Naive thymus-derived CD4-positive, alpha-beta T cell (primary cell): ENCODE measurements around the gene HOXB4. TPM values are rescaled to one million over a fixed set of nuclear protein-coding genes. Genes with fewer than 3 reads are reported as not detected.

Experiments used
- ATAC-seq: fragments of 150-1000 bp; cut with Tn5 transposase; 2 replicates; pipeline ENCODE4 v1.10.0; 2021; ENCODE audit warnings: mild to moderate bottlenecking, moderate library complexity
- CTCF ChIA-PET: fragments of 350-600 bp; sonication (Branson Sonifier 250); formaldehyde crosslinking; loops from one replicate; lab custom pipeline; 2021; ENCODE audit warnings: antibody characterized with exemption; lab: Charles Lee
- POLR2A ChIA-PET: fragments of 350-600 bp; sonication (Branson Sonifier 250); formaldehyde crosslinking; loops from one replicate; lab custom pipeline; 2021; ENCODE audit warnings: antibody characterized with exemption, inconsistent platforms; lab: Charles Lee
- DNase-seq, 9 donors: peaks; one replicate each; pipeline versions ENCODE4 v3.0.0 to v3.0.0-alpha.2; 2020 to 2022; ENCODE audit warnings: mixed read lengths in 1 of 9
- H3K27ac ChIP-seq: one replicate; pipeline ENCODE4 v1.7.0; 2013; ENCODE audit warnings: mild to moderate bottlenecking, low read depth, low read length, moderate library complexity
- H3K27me3 ChIP-seq, 2 donors: one replicate each; pipeline ENCODE4 v1.7.0; 2013; ENCODE audit warnings: low read length in 2 of 2, mild to moderate bottlenecking in 2 of 2, moderate library complexity in 2 of 2; ENCODE audit not compliant: control insufficient read depth in 2 of 2, insufficient read depth in 2 of 2
- H3K36me3 ChIP-seq, 3 experiments: 1 replicate in 2 of 3; 2 replicates in 1 of 3; pipeline ENCODE4 v1.7.0; 2013; ENCODE audit warnings: low read length in 3 of 3, mild to moderate bottlenecking in 3 of 3, moderate library complexity in 1 of 3; ENCODE audit not compliant: insufficient read depth in 3 of 3, control insufficient read depth in 2 of 3
- H3K4me1 ChIP-seq, 2 donors: one replicate each; pipeline ENCODE4 v1.7.0; 2013; ENCODE audit warnings: low read length in 2 of 2, mild to moderate bottlenecking in 2 of 2, moderate library complexity in 1 of 2; ENCODE audit not compliant: control insufficient read depth in 2 of 2, insufficient read depth in 2 of 2
- H3K4me3 ChIP-seq: 2 replicates; pipeline ENCODE4 v1.7.0; 2013; ENCODE audit warnings: mild to moderate bottlenecking, low read length
- H3K9me3 ChIP-seq, 3 experiments: 1 replicate in 2 of 3; 2 replicates in 1 of 3; pipeline ENCODE4 v1.7.0; 2013; ENCODE audit warnings: low read length in 3 of 3; ENCODE audit not compliant: control insufficient read depth in 2 of 3
- H3K27ac Mint-ChIP-seq, 9 donors: one replicate each; pipeline ENCODE4 v1.8.0; 2020 to 2022; ENCODE audit warnings: mixed read lengths in 9 of 9, mild to moderate bottlenecking in 8 of 9, moderate library complexity in 5 of 9, inconsistent platforms in 2 of 9
- H3K27me3 Mint-ChIP-seq, 5 donors: one replicate each; pipeline ENCODE4 v1.8.0; 2021 to 2022; ENCODE audit warnings: mixed read lengths in 5 of 5, mild to moderate bottlenecking in 1 of 5
- H3K36me3 Mint-ChIP-seq, 5 donors: one replicate each; pipeline ENCODE4 v1.8.0; 2020 to 2022; ENCODE audit warnings: mixed read lengths in 5 of 5, mild to moderate bottlenecking in 3 of 5, inconsistent platforms in 1 of 5
- H3K4me1 Mint-ChIP-seq, 7 donors: one replicate each; pipeline ENCODE4 v1.8.0; 2020 to 2022; ENCODE audit warnings: mixed read lengths in 7 of 7, mild to moderate bottlenecking in 3 of 7, inconsistent platforms in 1 of 7
- H3K4me3 Mint-ChIP-seq, 10 donors: one replicate each; pipeline ENCODE4 v1.8.0; 2020 to 2022; ENCODE audit warnings: mild to moderate bottlenecking in 10 of 10, mixed read lengths in 10 of 10, moderate library complexity in 6 of 10, inconsistent platforms in 2 of 10
- H3K9me3 Mint-ChIP-seq, 11 donors: one replicate each; pipeline ENCODE4 v1.8.0; 2020 to 2022; ENCODE audit warnings: mixed read lengths in 11 of 11, mild to moderate bottlenecking in 4 of 11, inconsistent platforms in 1 of 11, moderate library complexity in 1 of 11
- intact Hi-C, 2 donors: fragments of 100-400 bp; cut with micrococcal nuclease; formaldehyde crosslinking; loops; one replicate each; pipeline ENCODE4 v1.15.1; 2023
- polyA plus RNA-seq, 2 donors: library from polyadenylated mRNA; unstranded; fragments of 300-500 nt; fragmentation: Illumina TruSeq; gene quantifications; one replicate each; pipeline ENCODE4 v1.2.3, GENCODE V29; 2021
- total RNA-seq, 6 experiments: library from RNA in 5 of 6; stranded (reverse) in 5 of 6; gene quantifications; 1 replicate in 5 of 6; 2 replicates in 1 of 6; pipeline ENCODE4 v1.2.3 and lab custom pipeline; 2021 to 2026

HOXB4 gene
- total and polyA plus RNA-seq, 7 experiments from 2014 or later, result 0.34 to 7.9 (median 2.4) TPM; not detected in 2

DNA sequence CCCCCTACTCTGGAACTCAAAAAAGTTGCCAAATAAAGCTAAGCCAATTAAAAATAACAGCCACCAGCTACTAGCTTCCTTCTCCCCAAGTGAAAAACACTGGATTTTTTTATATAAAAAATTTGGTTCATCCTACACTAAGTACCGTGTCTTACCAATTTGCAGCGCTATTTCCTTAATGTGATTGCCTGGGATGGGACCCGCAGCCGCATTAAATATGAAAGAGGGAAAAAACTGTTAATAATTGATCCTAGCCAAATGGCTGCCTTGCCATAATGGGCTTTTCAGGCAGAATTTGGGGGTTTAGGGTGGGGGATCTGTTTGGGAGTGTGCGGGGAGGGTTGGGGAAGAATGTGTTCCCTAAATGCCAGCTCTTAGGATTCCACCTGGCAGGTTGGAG, 46.0 kb upstream of the HOXB4 start:
- Mint-ChIP-seq H3K4me3 (peak overlapping the region in 7 of 10 donors; percentile 1 to 87 (median 30)), H3K4me1 (peaks cover 13 to 25% (median 17%) of the 10 kb centered on the region in 7 donors)
- intact Hi-C loops, result no loop called here

DNA sequence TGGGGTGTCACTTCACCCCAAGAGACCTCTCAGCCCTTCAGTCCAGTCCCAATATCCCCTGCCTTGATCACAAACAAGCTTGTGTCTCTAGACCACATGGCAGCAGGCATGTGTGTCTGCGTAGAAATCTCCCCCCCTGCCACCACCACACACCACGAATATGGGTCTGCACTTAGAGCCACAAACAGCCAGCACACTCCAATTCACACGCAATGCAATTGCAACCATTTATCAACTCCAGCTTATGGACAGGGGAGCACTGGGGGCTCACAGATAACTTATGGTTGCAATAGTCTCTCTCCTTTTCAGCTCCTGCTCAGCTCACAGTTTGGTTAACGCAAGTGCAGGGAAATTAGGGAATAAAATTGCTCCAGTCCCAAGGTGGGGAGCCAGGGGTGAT, 45.4 kb upstream of the HOXB4 start:
- H3K4me3 ChIP-seq, result no peak overlapping the region
- Mint-ChIP-seq H3K36me3 (peaks cover 0 to 3% (median 0%) of the 10 kb centered on the region in 5 donors), H3K27me3 (peaks cover 79 to 91% (median 86%) of the 10 kb centered on the region in 5 donors), H3K27ac (no peak overlapping the region), H3K9me3 (no peaks in the 10 kb centered on the region), H3K4me3 (no peak overlapping the region), H3K4me1 (peaks cover 17 to 30% (median 21%) of the 10 kb centered on the region in 7 donors)
- no peak overlapping the region for H3K27ac ChIP-seq
- H3K4me1 ChIP-seq, result peaks cover 15 to 19% of the 10 kb centered on the region in 2 donors
- H3K27me3 ChIP-seq, result peaks cover 25 to 47% of the 10 kb centered on the region in 2 donors
- ChIA-PET CTCF (interaction anchor here (1.8 kb wide), 1 partner anchor 13 kb away, joined by 5 read pairs; no protein-coding TSS in a partner anchor), POLR2A (interaction anchor here (0.7 to 1.4 kb wide), 2 partner anchors 9 kb away, joined by 3 to 5 read pairs; partner anchors contain the start of gene HOXB8)
- no peak for ATAC-seq
- H3K9me3 ChIP-seq, result no peaks in the 10 kb centered on the region
- no peaks in the 10 kb centered on the region for H3K36me3 ChIP-seq
- no peak for DNase-seq
- intact Hi-C loops, result no loop called here

More for the DNA sequence above, 46.0 kb upstream of the HOXB4 start:
- no peak overlapping the region for H3K27ac ChIP-seq
- H3K27me3 Mint-ChIP-seq, result peaks cover 79 to 91% (median 86%) of the 10 kb centered on the region in 5 donors
- ChIA-PET POLR2A (interaction anchor here (0.6 to 1.4 kb wide), 3 partner anchors 8 to 1191 kb away, joined by 3 to 5 read pairs (median 3); partner anchors contain the start of gene HOXB8), CTCF (interaction anchor here (1.8 kb wide), 1 partner anchor 12 kb away, joined by 5 read pairs; no protein-coding TSS in a partner anchor)
- DNase-seq (no peak), ATAC-seq (no peak)
- no peaks in the 10 kb centered on the region for H3K9me3 ChIP-seq
- peaks cover 15 to 16% of the 10 kb centered on the region in 2 donors for H3K4me1 ChIP-seq
- H3K4me3 ChIP-seq, result no peak overlapping the region
- H3K27ac Mint-ChIP-seq, result no peak overlapping the region
- peaks cover 0 to 3% (median 0%) of the 10 kb centered on the region in 5 donors for H3K36me3 Mint-ChIP-seq
- peaks cover 29 to 43% of the 10 kb centered on the region in 2 donors for H3K27me3 ChIP-seq
- no peaks in the 10 kb centered on the region for H3K36me3 ChIP-seq
- H3K9me3 Mint-ChIP-seq, result no peaks in the 10 kb centered on the region

GRCh38 chr17:48622857-48623256, 44.7 kb upstream of the HOXB4 start:
- H3K9me3 Mint-ChIP-seq, result peaks cover 0 to 3% (median 0%) of the 10 kb centered on the region in 11 donors
- Histone ChIP-seq H3K9me3 (no peaks in the 10 kb centered on the region), H3K27ac (no peak overlapping the region), H3K36me3 (no peaks in the 10 kb centered on the region), H3K4me3 (no peak overlapping the region), H3K27me3 (peaks cover 23 to 51% of the 10 kb centered on the region in 2 donors), H3K4me1 (peaks cover 21 to 27% of the 10 kb centered on the region in 2 donors)
- intact Hi-C loops, result no loop called here
- peaks cover 0 to 3% (median 0%) of the 10 kb centered on the region in 5 donors for H3K36me3 Mint-ChIP-seq
- H3K4me3 Mint-ChIP-seq, result no peak overlapping the region
- ATAC-seq (no peak), DNase-seq (no peak)
- CTCF ChIA-PET, result interaction anchor here (0.6 to 1.8 kb wide), 3 partner anchors 10 to 534 kb away, joined by 3 to 5 read pairs (median 3); no protein-coding TSS in a partner anchor
- POLR2A ChIA-PET, result no interaction called here
- H3K27ac Mint-ChIP-seq, result no peak overlapping the region
- H3K4me1 Mint-ChIP-seq, result peaks cover 22 to 36% (median 25%) of the 10 kb centered on the region in 7 donors
- peaks cover 78 to 91% (median 84%) of the 10 kb centered on the region in 5 donors for H3K27me3 Mint-ChIP-seq

DNA sequence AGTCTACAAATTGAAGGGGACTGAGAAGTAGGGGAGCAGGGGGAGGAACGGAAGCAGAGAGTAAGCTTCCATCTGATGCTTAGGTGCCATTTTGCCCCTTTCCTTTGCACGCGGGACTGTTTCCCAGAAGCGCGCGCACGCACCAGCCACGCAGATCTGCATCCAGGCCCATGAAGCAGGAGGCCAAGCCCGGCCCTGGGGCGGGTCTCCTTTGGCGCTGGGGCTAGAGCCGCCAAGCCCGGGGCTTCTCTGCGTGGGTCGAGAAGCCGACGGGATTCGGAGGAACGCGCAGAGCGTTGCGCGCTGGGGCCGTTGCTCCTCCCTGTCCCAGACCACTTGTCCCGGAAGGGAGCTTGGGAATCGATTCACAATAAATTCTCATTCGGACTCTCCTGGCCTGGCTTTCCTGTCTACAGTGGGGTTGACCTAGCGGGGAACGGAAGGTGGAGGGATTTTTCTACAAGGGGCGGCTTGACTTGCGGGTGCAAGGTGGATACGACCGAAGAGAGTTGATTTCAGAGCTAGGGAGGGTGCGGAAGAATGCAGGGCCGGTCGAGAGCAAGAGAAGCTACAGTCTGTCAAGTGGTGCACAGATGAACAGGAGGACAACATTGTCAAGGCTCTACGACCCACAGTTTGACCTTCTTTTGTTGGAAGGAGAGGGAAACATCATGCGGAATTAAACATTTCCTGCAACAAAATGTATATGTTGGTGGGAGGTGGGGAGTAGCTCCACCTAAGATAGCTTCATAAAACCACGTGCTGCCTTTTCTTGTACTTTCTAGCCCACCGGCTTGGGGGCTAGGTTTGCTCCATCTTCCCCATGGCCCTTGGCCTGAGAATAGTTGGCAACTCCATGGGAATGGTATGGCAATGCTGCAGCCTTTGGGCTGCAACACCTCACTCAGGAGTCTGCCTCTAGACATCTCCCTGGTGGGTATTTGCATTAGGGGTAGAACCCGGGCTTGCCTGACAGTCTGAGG, 43.6 kb upstream of the HOXB4 start:
- no peak overlapping the region for H3K27ac ChIP-seq
- Mint-ChIP-seq H3K36me3 (peaks cover 0 to 3% (median 0%) of the 10 kb centered on the region in 5 donors), H3K9me3 (peaks cover 0 to 3% (median 0%) of the 10 kb centered on the region in 11 donors), H3K27me3 (peaks cover 81 to 91% (median 86%) of the 10 kb centered on the region in 5 donors), H3K4me3 (peak overlapping the region in 1 of 10 donors; percentile 5), H3K4me1 (peaks cover 25 to 40% (median 31%) of the 10 kb centered on the region in 7 donors), H3K27ac (no peak overlapping the region)
- H3K4me3 ChIP-seq, result no peak overlapping the region
- DNase-seq, result no peak
- no peaks in the 10 kb centered on the region for H3K36me3 ChIP-seq
- no peak for ATAC-seq
- H3K4me1 ChIP-seq, result peaks cover 21 to 24% of the 10 kb centered on the region in 2 donors
- intact Hi-C loops, result no loop called here
- peaks cover 22 to 45% of the 10 kb centered on the region in 2 donors for H3K27me3 ChIP-seq
- ChIA-PET CTCF (interaction anchor here (0.6 to 1.8 kb wide), 4 partner anchors 9 to 533 kb away, joined by 3 to 5 read pairs (median 4); partner anchors contain the start of gene HOXB5), POLR2A (no interaction called here)
- H3K9me3 ChIP-seq, result no peaks in the 10 kb centered on the region

- Mint-ChIP-seq H3K27me3 (peaks cover 82 to 94% (median 87%) of the 10 kb centered on the region in 5 donors), H3K36me3 (peaks cover 0 to 3% (median 0%) of the 10 kb centered on the region in 5 donors), H3K4me3 (no peak overlapping the region), H3K4me1 (peaks cover 20 to 32% (median 26%) of the 10 kb centered on the region in 7 donors), H3K9me3 (peaks cover 0 to 3% (median 0%) of the 10 kb centered on the region in 11 donors), H3K27ac (peak overlapping the region in 1 of 9 donors; percentile 59)
- Histone ChIP-seq H3K9me3 (no peaks in the 10 kb centered on the region), H3K36me3 (no peaks in the 10 kb centered on the region), H3K4me1 (peaks cover 18 to 22% of the 10 kb centered on the region in 2 donors), H3K27me3 (peaks cover 32 to 51% of the 10 kb centered on the region in 2 donors), H3K4me3 (no peak overlapping the region), H3K27ac (no peak overlapping the region)
- ChIA-PET CTCF (interaction anchor here (1.6 kb wide), 1 partner anchor 27 kb away, joined by 3 read pairs; the partner anchor contains the start of gene HOXB5), POLR2A (no interaction called here)
- DNase-seq (no peak), ATAC-seq (no peak)
- intact Hi-C loops, result no loop called here
Observed at GRCh38 chr17:48620461-48621139, 42.5 kb upstream of the HOXB4 start.
